Measurements from ENCODE around the gene TBXAS1. TPM values are rescaled to one million over a fixed set of nuclear protein-coding genes. Genes with fewer than 3 reads are reported as not detected.

The TBXAS1 gene
- total and polyA plus RNA-seq, 2 of the 8 experiments (the other 6 are each of a cell fraction or from before 2014, with no cell fraction given), result 0.86 to 2.1 TPM

DNA sequence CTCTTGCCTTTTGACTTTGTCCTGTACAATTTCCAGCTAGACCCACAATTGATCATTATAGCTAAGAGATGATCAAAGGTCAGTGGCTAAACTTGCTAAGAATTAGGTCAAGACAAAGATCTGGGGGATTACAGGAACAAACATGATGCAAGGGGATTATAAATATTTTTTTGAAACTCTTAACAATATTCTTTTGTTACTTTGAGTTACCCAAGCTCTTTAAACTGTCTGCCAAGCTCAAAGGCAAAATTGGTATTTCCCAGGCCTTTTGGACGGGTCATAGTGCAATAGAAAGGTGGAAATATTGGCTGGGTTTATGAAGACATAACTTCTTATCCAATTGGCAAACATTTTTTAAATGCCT is 23.4 kb downstream of the TBXAS1 start (continued):
- TF ChIP-seq CHD7 (IDR thresholded peaks at IDR 0.05; ENCODE audit: insufficient replicate concordance, low read length), result no peak
- TF ChIP-seq ASH2L (IDR thresholded peaks at IDR 0.05; ENCODE audit: low read length), result no peak
- TF ChIP-seq, protein P1, sequence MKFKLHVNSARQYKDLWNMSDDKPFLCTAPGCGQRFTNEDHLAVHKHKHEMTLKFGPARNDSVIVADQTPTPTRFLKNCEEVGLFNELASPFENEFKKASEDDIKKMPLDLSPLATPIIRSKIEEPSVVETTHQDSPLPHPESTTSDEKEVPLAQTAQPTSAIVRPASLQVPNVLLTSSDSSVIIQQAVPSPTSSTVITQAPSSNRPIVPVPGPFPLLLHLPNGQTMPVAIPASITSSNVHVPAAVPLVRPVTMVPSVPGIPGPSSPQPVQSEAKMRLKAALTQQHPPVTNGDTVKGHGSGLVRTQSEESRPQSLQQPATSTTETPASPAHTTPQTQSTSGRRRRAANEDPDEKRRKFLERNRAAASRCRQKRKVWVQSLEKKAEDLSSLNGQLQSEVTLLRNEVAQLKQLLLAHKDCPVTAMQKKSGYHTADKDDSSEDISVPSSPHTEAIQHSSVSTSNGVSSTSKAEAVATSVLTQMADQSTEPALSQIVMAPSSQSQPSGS (IDR thresholded peaks at IDR 0.05; ENCODE audit: low read length), result no peak
- no peak for TF ChIP-seq TAF7 (optimal IDR thresholded peaks at IDR 0.05; ENCODE audit: borderline replicate concordance, low read depth, low read length)
- TF ChIP-seq SIN3A (conservative IDR thresholded peaks at IDR 0.05 in 1 of 2, IDR thresholded peaks at IDR 0.05 in 1 of 2; ENCODE audit: low read depth in 1 of 2, low read length in 2 of 2), result no peak
- no peak for TF ChIP-seq POU5F1 (IDR thresholded peaks at IDR 0.05; ENCODE audit: low read depth, low read length)

Data from H1 (cell line).